Nephron (organoid): ENCODE results near the gene PRMT5.

Experiments
- H3K27ac Mint-ChIP-seq, 3 experiments: 2 replicates each; pipeline ENCODE4 v1.8.0; 2020; ENCODE audit warnings: mixed read lengths in 3 of 3, mild to moderate bottlenecking in 2 of 3, moderate library complexity in 1 of 3
- H3K27me3 Mint-ChIP-seq: 2 replicates; pipeline ENCODE4 v1.8.0; 2021; ENCODE audit warnings: low read depth, mild to moderate bottlenecking, moderate library complexity, mixed read lengths
- H3K36me3 Mint-ChIP-seq: 2 replicates; pipeline ENCODE4 v1.8.0; 2020; ENCODE audit warnings: low read depth, mixed read lengths
- H3K4me1 Mint-ChIP-seq: 2 replicates; pipeline ENCODE4 v1.8.0; 2020; ENCODE audit warnings: mixed read lengths
- H3K4me3 Mint-ChIP-seq, 3 experiments: 2 replicates each; pipeline ENCODE4 v1.8.0; 2020; ENCODE audit warnings: mild to moderate bottlenecking in 3 of 3, mixed read lengths in 3 of 3, moderate library complexity in 2 of 3
- H3K9me3 Mint-ChIP-seq: 2 replicates; pipeline ENCODE4 v1.8.0; 2020; ENCODE audit warnings: mixed read lengths
- CTCF ChIP-seq, 3 experiments: fragments of 200-600 bp; sonication (generic); IDR thresholded peaks; one replicate each; pipeline ENCODE4 v1.5.0; 2021; ENCODE audit warnings: antibody characterized with exemption in 3 of 3; ENCODE audit not compliant: unreplicated experiment in 3 of 3

Gene PRMT5

GRCh38 chr14:22872833-22873520, 56.2 kb downstream of the PRMT5 start:
- Mint-ChIP-seq H3K9me3 (no peaks in the 10 kb centered on the region), H3K27me3 (no peaks in the 10 kb centered on the region), H3K27ac (peak overlapping the region; percentile 78 to 90 (median 86)), H3K36me3 (peaks cover 22% of the 10 kb centered on the region), H3K4me3 (peak overlapping the region; percentile 82 to 90 (median 88)), H3K4me1 (peaks cover 13% of the 10 kb centered on the region)
- TF ChIP-seq CTCF (IDR thresholded peaks at IDR 0.05; ENCODE audit: unreplicated experiment in 3 of 3), result peak in 1 of 3 experiments; percentile 4

GRCh38 chr14:22872033-22872832, 56.9 kb downstream of the PRMT5 start:
- Mint-ChIP-seq H3K9me3 (no peaks in the 10 kb centered on the region), H3K36me3 (peaks cover 16% of the 10 kb centered on the region), H3K27me3 (no peaks in the 10 kb centered on the region), H3K4me1 (peaks cover 13% of the 10 kb centered on the region), H3K27ac (peak overlapping the region; percentile 78 to 98 (median 86)), H3K4me3 (peak overlapping the region; percentile 92 to 98 (median 97))
- peak; percentile 84 to 92 (median 87) for TF ChIP-seq CTCF (IDR thresholded peaks at IDR 0.05; ENCODE audit: unreplicated experiment in 3 of 3)

GRCh38 chr14:22871224-22872032, 57.7 kb downstream of the PRMT5 start, which contains the start of gene LRP10:
LRP10 (plus strand) TSS chr14:22871740; CDS start chr14:22872304, 564 bp downstream.
- Mint-ChIP-seq H3K9me3 (no peaks in the 10 kb centered on the region), H3K27me3 (no peaks in the 10 kb centered on the region), H3K27ac (peak within 1 kb of the TSS; percentile 89 to 98 (median 98)), H3K4me1 (peaks cover 13% of the 10 kb centered on the region), H3K4me3 (peak within 1 kb of the TSS; percentile 92 to 98 (median 97)), H3K36me3 (peaks cover 16% of the 10 kb centered on the region)
- TF ChIP-seq CTCF (IDR thresholded peaks at IDR 0.05; ENCODE audit: unreplicated experiment in 3 of 3), result no peak

- peaks cover 13% of the 10 kb centered on the region for H3K4me1 Mint-ChIP-seq
- H3K9me3 Mint-ChIP-seq, result no peaks in the 10 kb centered on the region
- peaks cover 12% of the 10 kb centered on the region for H3K36me3 Mint-ChIP-seq
- no peaks in the 10 kb centered on the region for H3K27me3 Mint-ChIP-seq
- peak overlapping the region; percentile 89 to 98 (median 98) for H3K27ac Mint-ChIP-seq
- peak overlapping the region; percentile 92 to 98 (median 97) for H3K4me3 Mint-ChIP-seq
- TF ChIP-seq CTCF (IDR thresholded peaks at IDR 0.05; ENCODE audit: unreplicated experiment in 3 of 3), result no peak
These were observed 58.4 kb downstream of the PRMT5 start for GRCh38 chr14:22870811-22871223.
